ENCODE data around the gene ELOF1. TPM values are rescaled to one million over a fixed set of nuclear protein-coding genes. Genes with fewer than 3 reads are reported as not detected.

ELOF1 gene
- total and polyA plus RNA-seq, 2 of the 13 experiments (the other 11 are each of a cell fraction or from before 2014, with no cell fraction given) = 14.5 to 43.2 TPM

GRCh38 chr19:11538232-11539036 lies 20.6 kb downstream of the ELOF1 start, which contains the start of gene CNN1 (continued):
- TF ChIP-seq, protein P1, sequence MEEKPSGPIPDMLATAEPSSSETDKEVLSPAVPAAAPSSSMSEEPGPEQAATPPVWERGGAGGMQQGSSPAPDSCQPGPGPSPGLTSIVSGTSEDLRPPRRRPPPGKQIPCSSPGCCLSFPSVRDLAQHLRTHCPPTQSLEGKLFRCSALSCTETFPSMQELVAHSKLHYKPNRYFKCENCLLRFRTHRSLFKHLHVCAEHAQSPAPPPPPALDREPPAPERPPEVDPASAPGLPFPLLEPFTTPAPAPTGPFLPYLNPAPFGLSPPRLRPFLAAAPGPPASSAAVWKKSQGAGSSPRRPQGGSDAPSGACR (CRISPR knock-in tag; IDR thresholded peaks at IDR 0.05) = no peak
- TF ChIP-seq ZBTB37 (CRISPR knock-in tag; IDR thresholded peaks at IDR 0.05) (no peak), CHD4 (IDR thresholded peaks at IDR 0.05; ENCODE audit: borderline replicate concordance, low read length) (0 out of 2 replicates have a peak, but pooled peaks have one; percentile 53), HOXA5 (CRISPR knock-in tag; IDR thresholded peaks at IDR 0.05) (no peak), TRAFD1 (CRISPR knock-in tag; IDR thresholded peaks at IDR 0.05; ENCODE audit: borderline replicate concordance) (no peak), ZNF678 (CRISPR knock-in tag; IDR thresholded peaks at IDR 0.05) (no peak), ZNF280D (CRISPR knock-in tag; IDR thresholded peaks at IDR 0.05) (no peak), THAP7 (CRISPR knock-in tag; IDR thresholded peaks at IDR 0.05) (no peak)
- TF ChIP-seq, protein P2, sequence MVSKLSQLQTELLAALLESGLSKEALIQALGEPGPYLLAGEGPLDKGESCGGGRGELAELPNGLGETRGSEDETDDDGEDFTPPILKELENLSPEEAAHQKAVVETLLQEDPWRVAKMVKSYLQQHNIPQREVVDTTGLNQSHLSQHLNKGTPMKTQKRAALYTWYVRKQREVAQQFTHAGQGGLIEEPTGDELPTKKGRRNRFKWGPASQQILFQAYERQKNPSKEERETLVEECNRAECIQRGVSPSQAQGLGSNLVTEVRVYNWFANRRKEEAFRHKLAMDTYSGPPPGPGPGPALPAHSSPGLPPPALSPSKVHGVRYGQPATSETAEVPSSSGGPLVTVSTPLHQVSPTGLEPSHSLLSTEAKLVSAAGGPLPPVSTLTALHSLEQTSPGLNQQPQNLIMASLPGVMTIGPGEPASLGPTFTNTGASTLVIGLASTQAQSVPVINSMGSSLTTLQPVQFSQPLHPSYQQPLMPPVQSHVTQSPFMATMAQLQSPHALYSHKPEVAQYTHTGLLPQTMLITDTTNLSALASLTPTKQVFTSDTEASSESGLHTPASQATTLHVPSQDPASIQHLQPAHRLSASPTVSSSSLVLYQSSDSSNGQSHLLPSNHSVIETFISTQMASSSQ (IDR thresholded peaks at IDR 0.05; ENCODE audit: low read depth) = no peak
- TF ChIP-seq, protein P2 (CRISPR knock-in tag; IDR thresholded peaks at IDR 0.05; ENCODE audit: borderline replicate concordance) = no peak
